ENCODE measurements around the gene LDLRAP1.
"Not testable (repeated sequence)": the region's sequence is repeated elsewhere in the genome, so short reads cannot be mapped to it uniquely, and the experiment has no call there.

Gene LDLRAP1

DNA sequence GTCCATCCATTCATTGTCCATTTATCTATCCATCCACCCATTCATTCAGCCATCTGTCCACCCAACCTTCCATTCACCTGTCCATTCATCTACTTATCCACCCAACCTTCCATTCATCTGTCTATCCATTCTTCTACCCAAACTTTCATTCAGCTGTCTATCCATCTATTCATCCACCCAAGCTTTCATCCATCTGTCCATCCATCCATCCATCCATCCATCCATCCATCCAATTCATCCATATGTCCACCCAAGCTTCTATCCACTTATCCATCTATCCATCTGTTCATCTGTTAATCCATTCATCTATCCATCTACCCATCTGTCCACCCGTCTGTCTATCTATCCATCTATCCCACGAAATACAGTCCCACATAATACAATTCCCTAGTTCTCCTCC lies 51.6 kb downstream of the LDLRAP1 start:
- ChIA-PET CTCF (interaction anchor here (1.9 kb wide), 1 partner anchor 22 kb away, joined by 8 read pairs; no protein-coding TSS in a partner anchor), POLR2A (no interaction called here)
- no peak for DNase-seq (ENCODE audit: extremely low spot score)
- TF ChIP-seq ELF4 (IDR thresholded peaks at IDR 0.05) (no peak), SP1 (IDR thresholded peaks at IDR 0.05) (no peak), BHLHE40 (IDR thresholded peaks at IDR 0.05; ENCODE audit: borderline replicate concordance) (no peak), FOXM1 (IDR thresholded peaks at IDR 0.05; ENCODE audit: borderline replicate concordance) (no peak), CTBP1 (IDR thresholded peaks at IDR 0.05; ENCODE audit: borderline replicate concordance) (no peak), ZNF384 (IDR thresholded peaks at IDR 0.05) (no peak), SUZ12 (IDR thresholded peaks at IDR 0.05) (no peak), ARNT (IDR thresholded peaks at IDR 0.05) (no peak), L3MBTL2 (conservative IDR thresholded peaks at IDR 0.05) (no peak), HDGF (IDR thresholded peaks at IDR 0.05; ENCODE audit: borderline replicate concordance) (no peak), TARDBP (IDR thresholded peaks at IDR 0.05) (no peak), NFRKB (IDR thresholded peaks at IDR 0.05) (no peak), FOXA1 (IDR thresholded peaks at IDR 0.05) (no peak), FOXK2 (IDR thresholded peaks at IDR 0.05) (no peak), LEF1 (IDR thresholded peaks at IDR 0.05; ENCODE audit: borderline replicate concordance) (no peak)

GRCh38 chr1:25596641-25597040 lies 53.2 kb downstream of the LDLRAP1 start:
- DNase-seq (ENCODE audit: extremely low spot score); CTCF ChIA-PET; POLR2A ChIA-PET: not testable (repeated sequence)

DNA sequence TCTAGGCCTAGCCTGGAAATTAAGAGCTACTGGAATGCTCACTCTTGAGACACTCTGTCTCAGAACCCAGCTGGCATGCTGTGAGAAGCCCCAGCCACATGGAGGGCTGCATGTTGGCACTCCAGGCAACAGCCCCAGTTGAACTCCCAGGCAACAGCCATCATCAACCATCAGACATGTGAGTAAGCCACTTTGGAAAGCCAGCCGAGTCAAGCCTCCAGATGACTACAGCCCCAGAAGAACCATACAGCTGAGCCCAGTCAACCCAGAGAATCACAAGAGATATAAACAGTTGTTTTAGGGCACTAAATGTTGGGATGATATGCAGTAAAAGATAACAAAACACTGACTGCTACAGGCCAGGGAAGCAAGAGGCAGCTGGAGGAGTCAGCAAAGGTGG lies 55.5 kb downstream of the LDLRAP1 start:
- CTCF ChIA-PET: interaction anchor here (0.8 kb wide), 1 partner anchor 26 kb away, joined by 3 read pairs; no protein-coding TSS in a partner anchor
- POLR2A ChIA-PET: interaction anchor here (0.9 to 1.1 kb wide), 2 partner anchors 204 to 352 kb away, joined by 3 read pairs; partner anchors contain the start of gene RSRP1
- no peak for DNase-seq (ENCODE audit: extremely low spot score)
- TF ChIP-seq TARDBP (IDR thresholded peaks at IDR 0.05) (no peak), CTBP1 (IDR thresholded peaks at IDR 0.05; ENCODE audit: borderline replicate concordance) (no peak), FOXM1 (IDR thresholded peaks at IDR 0.05; ENCODE audit: borderline replicate concordance) (no peak), ARNT (IDR thresholded peaks at IDR 0.05) (no peak), HDGF (IDR thresholded peaks at IDR 0.05; ENCODE audit: borderline replicate concordance) (no peak)

- TF ChIP-seq BHLHE40 (IDR thresholded peaks at IDR 0.05; ENCODE audit: borderline replicate concordance) (no peak), HDGF (IDR thresholded peaks at IDR 0.05; ENCODE audit: borderline replicate concordance) (no peak), ZNF384 (IDR thresholded peaks at IDR 0.05) (no peak), SUZ12 (IDR thresholded peaks at IDR 0.05) (no peak), SP1 (IDR thresholded peaks at IDR 0.05) (no peak), LEF1 (IDR thresholded peaks at IDR 0.05; ENCODE audit: borderline replicate concordance) (no peak), FOXM1 (IDR thresholded peaks at IDR 0.05; ENCODE audit: borderline replicate concordance) (no peak), FOXK2 (IDR thresholded peaks at IDR 0.05) (no peak), ARNT (IDR thresholded peaks at IDR 0.05) (no peak), TARDBP (IDR thresholded peaks at IDR 0.05) (no peak), CTBP1 (IDR thresholded peaks at IDR 0.05; ENCODE audit: borderline replicate concordance) (no peak), FOXA1 (IDR thresholded peaks at IDR 0.05) (no peak), NFRKB (IDR thresholded peaks at IDR 0.05) (no peak), ELF4 (IDR thresholded peaks at IDR 0.05) (no peak)
- TF ChIP-seq, protein P1, sequence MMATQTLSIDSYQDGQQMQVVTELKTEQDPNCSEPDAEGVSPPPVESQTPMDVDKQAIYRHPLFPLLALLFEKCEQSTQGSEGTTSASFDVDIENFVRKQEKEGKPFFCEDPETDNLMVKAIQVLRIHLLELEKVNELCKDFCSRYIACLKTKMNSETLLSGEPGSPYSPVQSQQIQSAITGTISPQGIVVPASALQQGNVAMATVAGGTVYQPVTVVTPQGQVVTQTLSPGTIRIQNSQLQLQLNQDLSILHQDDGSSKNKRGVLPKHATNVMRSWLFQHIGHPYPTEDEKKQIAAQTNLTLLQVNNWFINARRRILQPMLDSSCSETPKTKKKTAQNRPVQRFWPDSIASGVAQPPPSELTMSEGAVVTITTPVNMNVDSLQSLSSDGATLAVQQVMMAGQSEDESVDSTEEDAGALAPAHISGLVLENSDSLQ (IDR thresholded peaks at IDR 0.05): no peak
- ChIA-PET CTCF (no interaction called here), POLR2A (interaction anchor here (1.1 kb wide), 1 partner anchor 200 kb away, joined by 3 read pairs; the partner anchor contains the start of gene SELENON)
- no peak for DNase-seq (ENCODE audit: extremely low spot score)
Observed at GRCh38 chr1:25599969-25600610, 56.7 kb downstream of the LDLRAP1 start.

- ChIA-PET CTCF (interaction anchor here (0.7 kb wide), 1 partner anchor 45 kb away, joined by 5 read pairs; no protein-coding TSS in a partner anchor), POLR2A (interaction anchor here (1.1 kb wide), 1 partner anchor 199 kb away, joined by 3 read pairs; the partner anchor contains the start of gene SELENON)
- DNase-seq (ENCODE audit: extremely low spot score): not testable (repeated sequence)
Observed at GRCh38 chr1:25600971-25601699, 57.7 kb downstream of the LDLRAP1 start.

- POLR2A ChIA-PET; DNase-seq (ENCODE audit: extremely low spot score); CTCF ChIA-PET: not testable (repeated sequence)
Observed at GRCh38 chr1:25603779-25604538, 60.6 kb downstream of the LDLRAP1 start.

GRCh38 chr1:25607123-25607522 lies 63.7 kb downstream of the LDLRAP1 start:
- CTCF ChIA-PET: no interaction called here
- POLR2A ChIA-PET: no interaction called here
- no peak for DNase-seq (ENCODE audit: extremely low spot score)
- TF ChIP-seq, protein P1 (IDR thresholded peaks at IDR 0.05): no peak
- TF ChIP-seq L3MBTL2 (conservative IDR thresholded peaks at IDR 0.05): no peak
- no peak for TF ChIP-seq SUZ12 (IDR thresholded peaks at IDR 0.05)
- no peak for TF ChIP-seq SP1 (IDR thresholded peaks at IDR 0.05)
- TF ChIP-seq LEF1 (IDR thresholded peaks at IDR 0.05; ENCODE audit: borderline replicate concordance): no peak
- TF ChIP-seq FOXK2 (IDR thresholded peaks at IDR 0.05): no peak
- no peak for TF ChIP-seq ARNT (IDR thresholded peaks at IDR 0.05)
- TF ChIP-seq TARDBP (IDR thresholded peaks at IDR 0.05): no peak
- TF ChIP-seq ZNF384 (IDR thresholded peaks at IDR 0.05): no peak
